GM21526 (cell line): ENCODE data around the gene MDM4.

Experiments
- ATAC-seq: cut with Tn5 transposase; IDR thresholded peaks from one replicate; pipeline ENCODE4 v1.9.1; 2021; ENCODE audit warnings: moderate library complexity; ENCODE audit not compliant: unreplicated experiment, low FRiP score

Gene MDM4

DNA sequence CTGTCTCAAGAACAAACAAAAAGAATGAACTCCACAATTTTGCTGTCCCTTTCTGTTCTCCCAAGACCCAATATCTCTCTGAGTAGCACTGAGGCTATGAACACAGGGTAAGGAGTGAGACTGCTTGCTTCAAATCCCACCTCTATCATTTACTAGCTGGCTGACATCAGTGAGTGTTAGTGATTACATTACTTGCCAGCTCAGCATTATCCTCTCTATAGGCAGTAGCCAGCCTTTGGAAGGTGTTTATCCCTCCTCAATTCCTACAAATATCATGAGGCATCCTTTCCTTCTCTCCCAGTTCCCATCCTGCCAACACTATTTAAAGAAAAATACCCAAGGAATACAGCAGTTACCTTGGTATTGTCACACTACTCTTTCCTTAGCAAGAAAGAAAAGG lies 24.6 kb upstream of the MDM4 start:
- no peak for ATAC-seq

GRCh38 chr1:204493145-204493983 lies 22.8 kb upstream of the MDM4 start:
- ATAC-seq = no peak

DNA sequence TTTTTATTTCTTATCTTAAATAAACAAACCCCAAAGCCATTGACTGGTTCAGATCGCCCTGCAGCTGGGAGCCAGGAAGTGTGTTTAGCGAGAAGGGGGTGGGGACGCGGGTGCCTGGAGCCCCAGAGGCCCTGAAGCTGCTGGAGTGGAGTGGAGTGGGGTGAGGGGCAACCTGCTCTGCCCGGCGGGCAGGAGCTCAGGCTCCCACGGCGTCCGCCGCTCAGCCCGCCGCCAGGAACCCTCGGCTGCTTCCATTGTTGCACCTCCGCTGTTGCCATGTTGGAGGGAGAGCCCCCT lies 22.3 kb upstream of the MDM4 start:
- peak; percentile 25 for ATAC-seq

- ATAC-seq = peak; percentile 75
These were observed 21.7 kb upstream of the MDM4 start, which contains the start of gene PIK3C2B for GRCh38 chr1:204494281-204495077. TSS of gene PIK3C2B (minus strand) at chr1:204494805. CDS start at chr1:204469802, 25,003 bp downstream.

- ATAC-seq = peak; percentile 10
These were observed 21.0 kb upstream of the MDM4 start for GRCh38 chr1:204495078-204495753.

DNA sequence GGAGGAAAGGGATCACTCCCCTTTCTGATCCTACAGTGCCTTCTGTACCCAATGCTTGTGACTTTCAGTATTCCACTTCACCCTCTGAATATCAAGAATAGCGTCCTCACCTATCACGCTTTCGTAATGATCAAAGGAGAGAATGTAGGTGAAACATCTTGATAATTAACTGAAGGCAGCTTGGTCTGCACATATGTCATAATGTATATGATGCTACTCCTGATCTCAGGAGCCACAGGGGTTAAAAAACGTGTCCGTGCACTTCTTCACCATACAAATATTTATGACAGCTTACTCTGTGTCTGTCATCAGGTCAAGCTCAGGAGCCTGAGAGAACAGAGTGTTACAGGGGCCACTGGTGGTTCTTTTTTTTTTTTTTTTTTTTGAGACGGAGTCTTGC lies 20.4 kb upstream of the MDM4 start:
- no peak for ATAC-seq

DNA sequence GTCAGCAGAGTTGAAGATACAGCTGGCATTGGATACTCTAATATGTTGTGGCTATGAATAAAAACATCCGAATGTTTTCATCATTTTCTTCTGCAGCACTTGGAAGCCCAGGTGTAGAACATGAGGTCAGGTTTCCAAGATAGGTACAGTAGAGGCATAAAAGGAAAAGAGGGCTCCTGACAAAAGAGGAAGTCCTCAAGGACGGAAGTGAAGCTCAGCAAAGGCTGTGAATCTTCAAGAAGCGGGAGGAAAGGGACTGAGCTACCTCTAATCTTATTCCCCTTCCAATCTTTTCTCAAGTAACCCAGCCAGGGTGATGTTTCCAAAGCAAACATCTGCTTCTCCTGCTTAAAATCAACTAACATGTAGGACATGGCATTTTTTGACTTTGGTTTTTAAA lies 17.2 kb upstream of the MDM4 start:
- no peak for ATAC-seq

DNA sequence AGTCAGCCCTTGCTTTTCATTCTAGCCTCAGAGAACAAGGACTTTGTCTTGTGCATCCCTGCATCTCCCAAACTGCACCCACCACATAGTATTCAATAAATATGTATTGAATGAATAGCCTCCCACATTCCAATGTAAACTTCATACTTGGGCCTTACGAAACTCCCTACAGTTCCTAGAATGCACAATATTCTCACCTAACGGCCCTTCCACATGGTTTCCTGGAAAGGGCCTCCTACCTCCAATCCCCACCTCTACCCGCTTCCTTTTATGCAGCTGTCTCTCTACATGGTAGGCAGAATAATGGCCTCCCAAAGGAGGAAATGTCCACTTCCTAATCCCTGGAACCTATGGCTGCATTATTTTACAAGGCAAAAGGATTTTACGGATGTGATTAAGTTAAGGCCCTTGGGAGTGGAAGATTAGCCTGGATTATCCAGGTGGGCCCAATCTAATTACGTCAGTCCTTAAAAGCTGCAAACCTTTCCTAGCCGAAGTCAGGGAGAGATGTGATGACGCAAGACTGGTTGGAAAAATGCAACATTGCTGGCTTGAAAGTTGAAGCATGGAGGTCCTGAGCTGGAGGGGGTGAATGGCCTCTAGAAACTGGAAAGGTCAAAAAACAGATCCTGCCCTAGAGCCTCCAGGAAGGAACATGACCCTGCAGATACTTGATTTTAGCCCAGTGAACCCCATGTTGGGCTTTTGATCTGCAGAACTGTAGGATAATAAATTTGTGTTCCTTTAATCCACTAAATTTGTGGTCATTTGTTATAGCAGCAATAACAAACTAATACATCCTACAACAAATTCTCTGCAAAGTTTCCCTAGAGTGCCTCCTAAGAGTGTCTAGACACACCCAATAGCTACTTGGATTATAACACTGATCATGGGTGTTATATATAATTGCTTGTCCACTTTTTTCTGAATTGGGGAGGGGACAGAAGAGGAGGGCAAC lies 16.4 kb upstream of the MDM4 start:
- no peak for ATAC-seq

GRCh38 chr1:204502241-204502640 lies 14.0 kb upstream of the MDM4 start:
- no peak for ATAC-seq

DNA sequence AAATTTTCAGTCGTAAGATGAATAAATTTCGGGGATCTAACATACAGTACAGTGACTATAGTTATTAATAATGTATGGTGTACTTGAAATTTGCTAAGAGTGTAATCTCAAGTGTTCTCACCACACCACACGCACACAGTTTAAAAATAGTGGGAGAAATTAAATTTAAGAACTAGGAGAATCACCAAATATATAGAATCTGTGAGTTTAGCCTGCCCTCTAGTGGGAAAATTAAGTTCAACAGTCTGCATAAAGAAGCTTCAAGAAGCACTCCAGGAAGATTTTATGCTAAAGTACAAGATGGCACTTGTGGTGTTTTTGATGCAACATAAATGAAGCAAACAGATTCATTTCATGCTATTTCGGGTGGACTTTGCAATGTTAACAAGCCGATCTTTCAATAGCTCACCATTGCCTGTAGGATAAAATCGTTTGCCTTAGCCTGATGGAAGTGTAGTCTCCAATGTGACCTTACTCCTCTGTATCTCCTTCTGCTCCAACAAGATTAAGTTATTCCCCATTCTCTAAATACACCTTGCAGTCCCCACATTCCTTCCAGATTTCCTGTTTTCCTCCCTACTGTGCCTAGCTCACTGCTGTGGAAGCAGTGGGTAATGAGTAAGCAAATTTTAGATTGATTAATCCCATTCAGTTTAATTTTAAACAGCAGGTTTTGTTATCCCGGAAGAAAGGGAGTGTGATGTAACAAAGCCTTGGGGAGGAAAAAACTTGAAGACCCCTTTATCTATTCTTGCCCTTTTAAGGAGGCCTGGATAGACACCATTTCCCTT lies 12.9 kb upstream of the MDM4 start:
- ATAC-seq = no peak

DNA sequence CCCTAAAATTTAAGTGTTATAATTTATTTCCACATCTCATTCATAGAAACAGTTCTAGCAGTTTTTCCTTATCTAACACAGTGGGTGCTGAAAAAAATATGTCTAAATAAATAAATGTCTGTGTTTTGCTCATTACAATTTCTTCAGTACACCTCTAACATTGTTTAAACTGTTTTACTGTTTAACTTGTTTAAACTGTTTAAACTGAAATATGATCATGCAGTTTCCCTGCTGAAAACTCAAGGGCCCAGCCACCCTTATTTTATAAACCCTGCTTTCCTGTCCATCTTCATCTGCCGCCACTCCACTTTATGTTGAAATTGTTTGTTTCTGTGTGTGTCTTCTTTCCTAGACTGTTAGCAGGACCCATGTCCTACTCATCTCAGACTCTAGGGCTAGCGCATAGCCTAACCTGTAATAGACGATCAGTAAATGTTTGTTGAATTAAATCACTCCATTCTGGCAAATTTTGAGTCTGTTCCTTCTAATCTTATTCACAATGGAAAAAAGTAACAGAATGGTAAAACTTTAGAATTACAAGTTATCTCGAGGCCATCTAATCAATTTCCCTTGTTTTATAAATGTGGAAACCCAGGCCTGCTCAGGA lies 12.2 kb upstream of the MDM4 start:
- ATAC-seq = no peak

DNA sequence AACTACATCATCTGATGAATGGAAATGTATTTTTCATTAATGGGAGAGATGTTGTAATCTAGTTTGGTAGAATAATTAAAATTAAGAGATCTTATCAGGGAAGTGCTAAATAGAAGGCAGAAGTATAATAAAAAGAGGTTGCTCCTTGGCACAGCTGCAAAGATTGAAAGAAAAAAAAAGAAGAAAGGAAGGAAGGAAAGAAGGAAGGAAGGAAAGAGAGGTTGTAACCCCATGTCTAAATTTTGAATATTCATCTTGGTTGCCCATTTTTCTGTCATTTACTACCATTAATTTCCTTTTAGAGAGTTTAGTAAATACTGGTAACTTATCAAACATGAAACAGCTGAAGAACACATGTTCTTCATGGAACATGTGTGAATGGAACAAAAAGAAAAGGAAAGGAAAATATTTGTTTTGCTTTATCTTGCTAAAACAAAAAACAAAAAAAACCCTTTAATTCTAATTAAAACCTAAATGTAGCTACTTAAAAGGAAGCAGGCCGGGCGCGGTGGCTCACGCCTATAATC lies 10.5 kb upstream of the MDM4 start:
- ATAC-seq = no peak

DNA sequence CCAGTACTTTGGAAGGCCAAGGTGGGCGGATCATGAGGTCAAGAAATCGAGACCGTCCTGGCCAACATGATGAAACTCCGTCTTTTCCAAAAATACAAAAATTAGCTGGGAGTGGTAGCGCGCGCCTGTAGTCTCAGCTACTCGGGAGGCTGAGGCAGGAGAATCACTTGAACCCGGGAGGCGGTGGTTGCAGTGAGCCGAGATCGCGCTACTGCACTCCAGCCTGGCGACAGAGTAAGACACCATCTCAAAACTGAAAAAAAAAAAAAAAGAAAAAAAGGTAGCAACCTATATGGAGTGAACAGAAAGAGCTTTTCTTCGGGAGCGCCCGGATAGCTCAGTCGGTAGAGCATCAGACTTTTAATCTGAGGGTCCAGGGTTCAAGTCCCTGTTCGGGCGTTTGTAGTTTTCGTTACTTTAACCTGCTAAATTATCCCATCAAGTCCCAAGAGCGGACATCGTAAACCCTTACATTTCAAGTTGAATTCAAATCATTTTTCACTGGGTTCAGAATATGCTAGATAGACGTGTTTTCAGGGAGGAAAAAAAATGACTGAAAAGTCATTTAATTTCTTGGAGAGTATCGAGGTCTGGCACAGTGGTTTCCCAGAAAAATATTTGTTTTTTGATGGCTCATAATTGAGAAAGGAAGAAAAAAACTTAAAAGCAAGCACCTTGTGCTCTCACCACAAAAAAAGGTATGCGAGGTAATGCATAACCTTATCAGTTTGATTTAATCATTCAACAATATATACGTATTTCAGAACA lies 9.8 kb upstream of the MDM4 start:
- ATAC-seq = peak; percentile 67

- ATAC-seq = peak; percentile 55
These were observed 9.3 kb upstream of the MDM4 start for GRCh38 chr1:204506969-204507316.

DNA sequence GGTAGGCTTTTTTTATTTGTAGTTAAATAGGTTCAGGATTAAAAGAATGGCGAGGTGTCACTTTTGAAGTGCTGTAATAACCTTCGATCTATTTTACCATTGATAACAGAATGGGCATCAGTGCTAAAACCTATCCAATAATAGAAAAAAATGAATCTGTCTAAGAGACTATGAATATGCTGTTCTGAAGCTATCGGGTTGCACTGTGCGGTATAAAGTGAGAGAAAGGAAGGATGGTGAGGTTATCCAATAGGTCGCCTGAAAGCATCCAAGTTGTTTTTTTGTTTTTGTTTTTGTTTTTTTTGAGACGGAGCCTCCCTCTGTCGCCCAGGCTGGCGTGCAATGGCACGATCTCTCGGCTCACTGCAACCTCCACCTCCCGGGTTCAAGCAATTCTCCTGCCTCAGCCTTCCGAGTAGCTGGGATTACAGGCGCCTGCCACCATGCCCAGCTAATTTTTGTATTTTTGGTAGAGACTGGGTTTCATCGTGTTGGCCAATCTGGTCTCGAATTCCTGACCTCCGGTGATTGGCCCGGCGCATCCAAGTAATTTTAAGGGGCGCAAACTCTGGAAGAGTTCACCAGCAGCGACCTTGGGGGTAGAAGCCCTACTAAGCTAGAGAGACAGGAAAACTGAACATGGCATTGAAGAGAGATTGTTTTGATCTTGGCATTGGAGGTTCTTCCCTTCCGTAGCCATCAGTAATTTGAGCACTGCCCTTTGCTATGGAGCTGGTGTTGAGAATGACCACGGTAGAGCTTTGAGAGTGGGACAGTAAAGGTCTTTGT lies 8.7 kb upstream of the MDM4 start:
- ATAC-seq = peak; percentile 8

- ATAC-seq = no peak
These were observed 7.0 kb upstream of the MDM4 start for GRCh38 chr1:204509186-204509635.

GRCh38 chr1:204511366-204511765 lies 4.8 kb upstream of the MDM4 start:
- no peak for ATAC-seq
